Neural crest cell (in vitro differentiated cells): ENCODE data around the gene DYRK1A. TPM values are rescaled to one million over a fixed set of nuclear protein-coding genes. Genes with fewer than 3 reads are reported as not detected.
"Not testable (repeated sequence)": the region's sequence is repeated elsewhere in the genome, so short reads cannot be mapped to it uniquely, and the experiment has no call there.

Experiments
- DNase-seq: peaks from one replicate; pipeline ENCODE4 v3.0.0; 2021; ENCODE audit warnings: low read depth, mixed read lengths, low spot score
- H3K27ac Mint-ChIP-seq: one replicate; pipeline ENCODE4 v1.8.0; 2021; ENCODE audit warnings: mild to moderate bottlenecking, mixed read lengths; ENCODE audit not compliant: unreplicated experiment
- H3K27me3 Mint-ChIP-seq: 2 replicates; pipeline ENCODE4 v1.8.0; 2021; ENCODE audit warnings: low read depth, mild to moderate bottlenecking, mixed read lengths
- H3K36me3 Mint-ChIP-seq: 2 replicates; pipeline ENCODE4 v1.8.0; 2021; ENCODE audit warnings: low read depth, mild to moderate bottlenecking, mixed read lengths
- H3K4me1 Mint-ChIP-seq: 2 replicates; pipeline ENCODE4 v1.8.0; 2021; ENCODE audit warnings: mixed read lengths
- H3K4me3 Mint-ChIP-seq: one replicate; pipeline ENCODE4 v1.8.0; 2021; ENCODE audit warnings: mild to moderate bottlenecking, mixed read lengths
- H3K9me3 Mint-ChIP-seq: 2 replicates; pipeline ENCODE4 v1.8.0; 2021; ENCODE audit warnings: mixed read lengths
- long read RNA-seq: library from polyadenylated mRNA; unstranded; transcript quantifications from one replicate; pipeline ENCODE4 v2.0.0, GENCODE V29; 2020
- total RNA-seq: library from RNA; stranded (reverse); gene quantifications from 2 replicates; pipeline ENCODE4 v1.2.1, GENCODE V29; 2021
- TF ChIP-seq, protein P1 (sequence below): fragments of 200-600 bp; sonication (generic); conservative IDR thresholded peaks from 2 replicates; pipeline ENCODE4 v1.5.0; 2021; ENCODE audit warnings: antibody characterized with exemption, mild to moderate bottlenecking

DYRK1A gene
- 73.5 and 77.0 TPM in 2 replicates for total RNA-seq
- long read RNA-seq, partial matches to known transcripts = 1 of 13 reads
- long read RNA-seq, other reads (novel, unspliced or antisense) = 12 of 13 reads

DNA sequence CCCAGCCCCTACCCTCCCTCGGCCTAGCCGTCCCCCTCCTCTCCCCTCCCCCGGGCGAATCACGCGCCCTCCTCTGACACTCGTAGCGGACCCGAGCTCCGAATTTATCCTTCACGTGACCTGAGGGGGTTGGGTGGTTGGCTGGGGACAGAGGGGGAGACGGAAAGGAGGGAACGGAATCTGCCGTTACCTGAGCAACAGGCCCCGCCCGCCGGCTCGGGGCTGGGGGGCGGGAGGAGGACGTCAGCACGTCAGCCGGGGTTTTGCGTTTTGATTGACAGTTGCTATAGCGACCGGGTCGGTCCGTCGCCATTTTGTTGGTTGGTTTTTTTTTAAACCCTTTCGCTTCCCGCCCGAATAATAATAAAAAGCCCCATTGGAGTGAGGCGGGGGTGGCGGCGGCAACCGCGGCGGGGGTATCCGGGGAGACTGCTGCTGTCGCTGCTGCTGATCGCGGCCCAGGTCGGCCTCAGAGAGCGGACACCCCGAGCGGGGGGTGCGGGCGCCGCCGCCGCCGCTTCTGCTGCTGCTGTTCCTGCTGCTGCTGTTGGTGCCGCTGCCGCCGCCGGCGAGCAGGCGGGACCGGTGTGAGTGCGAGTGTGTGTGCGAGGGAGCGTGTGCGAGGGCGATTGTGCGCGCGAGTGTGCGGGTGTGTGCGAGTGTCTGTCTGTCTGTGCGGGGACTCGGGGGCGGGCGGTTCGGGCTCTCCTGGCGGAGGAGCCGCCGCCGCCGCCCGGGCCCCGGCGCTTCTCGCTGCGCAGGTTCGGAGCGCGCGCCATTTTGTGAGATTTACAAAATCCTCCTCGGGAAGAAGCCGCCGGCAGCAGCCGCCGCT lies at the start of gene DYRK1A:
Gene DYRK1A, plus strand, starts transcription at position 292 of the 835 bp plus-strand sequence. CDS start 53,602 bp downstream, outside the sequence.
- Mint-ChIP-seq H3K27ac (peak within 1 kb of the TSS; percentile 100), H3K36me3 (no peaks in the 10 kb centered on the region), H3K4me3 (peak within 1 kb of the TSS; percentile 99), H3K27me3 (peaks cover 3% of the 10 kb centered on the region), H3K4me1 (peaks cover 47% of the 10 kb centered on the region), H3K9me3 (no peaks in the 10 kb centered on the region)
- DNase-seq = peak; percentile 97
- TF ChIP-seq, protein P1, sequence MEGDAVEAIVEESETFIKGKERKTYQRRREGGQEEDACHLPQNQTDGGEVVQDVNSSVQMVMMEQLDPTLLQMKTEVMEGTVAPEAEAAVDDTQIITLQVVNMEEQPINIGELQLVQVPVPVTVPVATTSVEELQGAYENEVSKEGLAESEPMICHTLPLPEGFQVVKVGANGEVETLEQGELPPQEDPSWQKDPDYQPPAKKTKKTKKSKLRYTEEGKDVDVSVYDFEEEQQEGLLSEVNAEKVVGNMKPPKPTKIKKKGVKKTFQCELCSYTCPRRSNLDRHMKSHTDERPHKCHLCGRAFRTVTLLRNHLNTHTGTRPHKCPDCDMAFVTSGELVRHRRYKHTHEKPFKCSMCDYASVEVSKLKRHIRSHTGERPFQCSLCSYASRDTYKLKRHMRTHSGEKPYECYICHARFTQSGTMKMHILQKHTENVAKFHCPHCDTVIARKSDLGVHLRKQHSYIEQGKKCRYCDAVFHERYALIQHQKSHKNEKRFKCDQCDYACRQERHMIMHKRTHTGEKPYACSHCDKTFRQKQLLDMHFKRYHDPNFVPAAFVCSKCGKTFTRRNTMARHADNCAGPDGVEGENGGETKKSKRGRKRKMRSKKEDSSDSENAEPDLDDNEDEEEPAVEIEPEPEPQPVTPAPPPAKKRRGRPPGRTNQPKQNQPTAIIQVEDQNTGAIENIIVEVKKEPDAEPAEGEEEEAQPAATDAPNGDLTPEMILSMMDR = no peak

DNA sequence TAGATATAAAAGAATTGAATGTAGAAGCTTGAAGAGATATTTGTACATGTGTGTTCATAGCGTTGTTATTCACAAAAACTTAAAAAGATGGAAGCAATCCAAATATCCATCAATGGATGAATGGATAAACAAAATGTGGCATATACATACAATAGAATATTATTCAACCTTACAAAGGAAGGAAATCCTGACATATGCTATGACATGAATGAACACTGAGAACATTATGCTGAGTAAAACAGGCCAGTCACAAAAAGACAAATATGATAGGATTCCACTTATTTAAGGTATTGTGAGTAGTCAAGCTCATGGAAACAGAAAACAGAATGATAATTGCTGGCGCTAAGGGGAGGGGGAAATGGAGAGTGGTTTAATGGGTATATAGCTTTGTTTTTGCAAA lies 47.0 kb upstream of the DYRK1A start:
- no peak for DNase-seq
- Mint-ChIP-seq H3K36me3 (no peaks in the 10 kb centered on the region), H3K27me3 (no peaks in the 10 kb centered on the region), H3K4me3 (no peak overlapping the region), H3K9me3 (peaks cover 5% of the 10 kb centered on the region), H3K27ac (no peak overlapping the region), H3K4me1 (no peaks in the 10 kb centered on the region)
- TF ChIP-seq, protein P1 = no peak

DNA sequence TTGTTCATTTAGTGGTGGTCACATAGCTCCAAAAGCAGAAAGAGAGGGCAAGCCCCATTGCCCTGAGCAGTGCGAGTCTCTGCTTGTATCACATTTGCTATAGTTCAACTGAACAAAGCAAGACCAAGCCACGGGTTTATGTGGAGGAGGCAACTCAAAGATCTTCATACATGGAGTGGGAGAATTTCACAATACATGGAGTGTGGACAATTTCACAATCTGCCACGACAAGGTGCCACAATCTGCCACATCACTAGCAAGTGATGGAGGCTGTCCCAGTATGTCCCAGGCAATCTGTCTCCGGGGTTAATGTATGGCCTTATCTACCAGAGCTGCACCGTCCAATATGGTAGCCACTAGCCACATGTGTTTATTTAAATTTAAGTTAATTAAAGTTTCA lies 44.5 kb upstream of the DYRK1A start:
- H3K27me3 Mint-ChIP-seq = no peaks in the 10 kb centered on the region
- peaks cover 3% of the 10 kb centered on the region for H3K9me3 Mint-ChIP-seq
- no peak overlapping the region for H3K4me3 Mint-ChIP-seq

DNA sequence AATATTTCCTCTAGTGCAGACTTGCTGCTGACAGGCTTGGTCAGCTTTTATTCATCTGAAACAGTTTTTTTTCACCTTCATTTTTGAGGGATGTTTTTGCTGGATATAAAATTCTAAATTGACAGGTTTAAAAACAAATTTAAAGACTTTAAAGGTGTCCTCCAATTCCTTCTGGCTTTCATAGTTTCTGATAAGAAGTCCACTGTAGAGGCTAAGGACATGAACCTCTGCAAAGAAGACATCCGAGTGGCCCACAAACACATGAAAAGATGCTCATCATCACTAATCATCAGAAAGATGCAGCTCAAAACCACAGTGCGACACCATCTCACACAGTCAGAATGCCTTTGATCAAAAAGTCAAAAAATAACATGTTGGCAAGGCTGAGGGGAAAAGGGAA lies 42.0 kb upstream of the DYRK1A start:
- no peak overlapping the region for H3K4me3 Mint-ChIP-seq
- no peak for DNase-seq
- H3K9me3 Mint-ChIP-seq = peaks cover 1% of the 10 kb centered on the region
- TF ChIP-seq, protein P1 = no peak
- no peaks in the 10 kb centered on the region for H3K36me3 Mint-ChIP-seq
- H3K27me3 Mint-ChIP-seq = peaks cover 3% of the 10 kb centered on the region
- H3K4me1 Mint-ChIP-seq = no peaks in the 10 kb centered on the region
- H3K27ac Mint-ChIP-seq = no peak overlapping the region

More for the DNA sequence above, 44.5 kb upstream of the DYRK1A start:
- Mint-ChIP-seq H3K27ac (no peak overlapping the region), H3K36me3 (no peaks in the 10 kb centered on the region), H3K4me1 (no peaks in the 10 kb centered on the region)
- DNase-seq = no peak
- TF ChIP-seq, protein P1 = no peak

DNA sequence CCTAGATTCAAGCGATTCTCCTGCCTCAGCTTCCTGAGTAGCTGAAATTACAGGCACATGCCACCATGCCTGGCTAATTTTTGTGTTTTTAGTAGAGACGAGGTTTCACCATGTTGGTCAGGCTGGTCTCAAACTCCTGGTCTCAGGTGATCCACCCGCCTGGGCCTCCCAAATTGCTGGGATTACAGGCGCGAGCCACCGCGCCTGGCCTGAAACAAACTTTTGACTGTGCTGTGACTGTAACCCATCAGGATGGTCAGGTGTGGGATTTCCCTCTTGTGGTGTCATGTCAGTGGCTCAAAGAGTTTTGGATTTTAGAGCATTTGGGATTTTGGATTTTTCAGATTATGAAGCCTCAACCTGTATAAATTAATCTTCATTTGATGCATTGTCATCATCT lies 38.4 kb upstream of the DYRK1A start:
- not testable (repeated sequence) for H3K4me3 Mint-ChIP-seq, H3K4me1 Mint-ChIP-seq, H3K36me3 Mint-ChIP-seq, H3K27me3 Mint-ChIP-seq, H3K9me3 Mint-ChIP-seq, H3K27ac Mint-ChIP-seq, DNase-seq

DNA sequence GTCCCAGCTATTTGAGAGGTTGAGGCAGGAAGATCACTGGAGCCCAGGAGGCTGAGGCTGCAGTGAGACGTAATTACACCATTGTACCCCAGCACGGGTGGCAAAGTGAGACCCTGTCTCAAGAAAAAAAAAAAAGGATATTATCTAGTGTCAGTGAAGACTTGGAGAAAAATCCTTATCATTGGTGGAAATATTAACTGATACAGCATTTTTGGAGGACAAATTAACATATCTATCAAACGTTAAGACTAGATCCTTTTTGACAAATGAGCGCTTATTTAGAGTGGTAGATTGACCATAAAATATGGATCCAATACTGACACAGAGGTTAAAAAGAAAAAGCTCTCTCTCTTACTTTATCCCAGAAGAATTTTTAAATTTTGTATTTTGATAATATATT lies 35.2 kb upstream of the DYRK1A start:
- H3K9me3 Mint-ChIP-seq = no peaks in the 10 kb centered on the region
- H3K36me3 Mint-ChIP-seq = no peaks in the 10 kb centered on the region
- H3K27ac Mint-ChIP-seq = no peak overlapping the region
- H3K4me1 Mint-ChIP-seq = no peaks in the 10 kb centered on the region
- TF ChIP-seq, protein P1 = no peak
- H3K4me3 Mint-ChIP-seq = no peak overlapping the region
- H3K27me3 Mint-ChIP-seq = peaks cover 3% of the 10 kb centered on the region
- DNase-seq = no peak
